Right ventricle myocardium superior (tissue), 1 donor: ENCODE results near the gene PMM2. TPM values are rescaled to one million over a fixed set of nuclear protein-coding genes. Genes with fewer than 3 reads are reported as not detected.

Experiments used
- ATAC-seq: fragments of 200-7000 bp; cut with Tn5 transposase; one replicate; pipeline ENCODE4 v1.9.1; 2020; ENCODE audit warnings: mild to moderate bottlenecking; ENCODE audit not compliant: poor library complexity
- DNase-seq: peaks from one replicate; pipeline ENCODE4 v3.0.0-alpha.2; 2020
- intact Hi-C: fragments of 100-400 bp; cut with DNase I; formaldehyde crosslinking; loops from one replicate; pipeline ENCODE4 v1.11.2; 2022
- total RNA-seq: library from RNA; stranded (reverse); fragmentation: NEBNext Ultra II Directional; extraction: Animal tissue kit (Norgen Biotek cat#: 25700); gene quantifications from one replicate; pipeline ENCODE4 v1.2.1, GENCODE V29; 2021
- donor health status: DM: no; HTN: yes; CAD: no; lungs with severe emphysema.

The PMM2 gene
- total RNA-seq, 1 donor from 2014 or later = 14.9 TPM

DNA sequence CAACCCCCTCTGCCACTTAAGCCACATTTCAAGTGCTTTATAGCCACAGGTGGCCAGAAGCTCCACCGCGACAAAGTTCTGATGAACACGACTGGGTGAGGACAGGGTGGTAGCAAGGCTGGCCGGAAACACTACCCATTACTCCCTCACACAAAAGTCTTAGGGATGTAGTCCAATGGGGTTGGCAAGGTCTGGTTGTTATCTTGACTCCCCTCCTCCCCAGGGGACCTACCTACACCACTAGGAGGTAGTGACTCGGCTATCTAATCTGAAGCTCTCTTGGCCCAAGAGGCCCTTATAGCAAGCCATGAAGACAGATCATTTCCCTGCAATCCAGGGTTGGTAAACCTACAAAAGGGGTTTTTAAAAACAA, 92.9 kb downstream of the PMM2 start:
- DNase-seq (no peak), ATAC-seq (no peak)
- intact Hi-C loops = loop anchor here (10.0 kb wide), 1 partner anchor 124 kb away; no protein-coding TSS in a partner anchor

DNA sequence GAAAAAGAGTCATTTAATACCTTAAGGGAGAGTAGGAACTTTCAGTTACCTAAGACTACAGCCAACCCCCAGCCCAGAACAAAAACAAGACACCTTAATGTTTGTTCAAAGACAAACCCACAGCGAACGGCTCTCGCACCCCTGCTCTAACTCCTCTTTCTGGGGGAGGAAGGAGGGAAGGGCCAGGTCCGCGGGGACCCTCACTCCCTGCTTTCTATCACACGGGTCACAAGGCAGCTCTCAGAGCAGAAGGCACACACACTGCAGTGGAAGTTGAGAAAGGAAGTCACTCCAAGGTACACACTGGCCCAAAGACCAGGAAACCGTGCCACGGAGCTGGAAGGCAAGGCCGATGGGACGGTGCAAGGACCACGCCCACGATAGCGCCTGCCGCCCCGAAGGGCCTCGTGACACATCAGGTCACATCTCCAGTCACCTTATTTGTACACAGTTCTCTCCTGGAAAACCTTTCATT, 94.5 kb downstream of the PMM2 start:
- DNase-seq (no peak), ATAC-seq (no peak)
- intact Hi-C loops = loop anchor here (10.0 kb wide), 1 partner anchor 123 kb away; no protein-coding TSS in a partner anchor

GRCh38 chr16:8893426-8893825, 95.8 kb downstream of the PMM2 start:
- DNase-seq (no peak), ATAC-seq (no peak)
- intact Hi-C loops = loop anchor here (10.0 kb wide), 1 partner anchor 121 kb away; no protein-coding TSS in a partner anchor

GRCh38 chr16:8893976-8894690, 96.5 kb downstream of the PMM2 start:
- intact Hi-C loops = loop anchor here (10.0 kb wide), 1 partner anchor 121 kb away; no protein-coding TSS in a partner anchor
- ATAC-seq (no peak), DNase-seq (no peak)

DNA sequence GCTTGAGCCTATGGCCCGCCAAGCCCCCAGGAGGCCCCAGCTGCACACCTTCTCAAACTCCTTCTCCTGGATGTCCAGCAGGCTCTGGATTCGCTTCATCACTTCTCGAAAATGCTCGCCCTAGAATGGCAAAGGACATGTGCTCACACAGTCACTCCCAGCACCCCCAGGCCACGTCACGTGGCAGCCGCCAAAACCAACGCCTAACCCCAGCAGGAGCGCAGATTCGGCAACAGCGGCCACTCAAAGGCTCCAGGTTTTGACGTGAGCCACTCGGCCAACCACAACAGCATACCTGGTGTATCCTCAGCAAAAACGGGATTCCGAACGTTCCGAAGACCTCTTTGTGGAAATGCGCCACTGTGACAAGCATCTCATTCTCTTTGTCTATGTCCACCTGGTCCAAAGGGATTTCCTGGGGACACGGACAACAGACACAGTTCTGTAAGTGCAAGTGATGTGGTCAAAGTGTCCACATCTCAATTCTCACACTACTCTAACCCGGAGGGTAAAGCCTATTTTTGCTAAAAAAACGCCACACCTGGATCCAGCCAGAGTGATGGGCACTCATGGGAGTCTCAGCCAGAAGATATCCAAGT, 97.2 kb downstream of the PMM2 start:
- DNase-seq = no peak
- ATAC-seq = no peak
- intact Hi-C loops = loop anchor here (10.0 kb wide), 1 partner anchor 120 kb away; no protein-coding TSS in a partner anchor

DNA sequence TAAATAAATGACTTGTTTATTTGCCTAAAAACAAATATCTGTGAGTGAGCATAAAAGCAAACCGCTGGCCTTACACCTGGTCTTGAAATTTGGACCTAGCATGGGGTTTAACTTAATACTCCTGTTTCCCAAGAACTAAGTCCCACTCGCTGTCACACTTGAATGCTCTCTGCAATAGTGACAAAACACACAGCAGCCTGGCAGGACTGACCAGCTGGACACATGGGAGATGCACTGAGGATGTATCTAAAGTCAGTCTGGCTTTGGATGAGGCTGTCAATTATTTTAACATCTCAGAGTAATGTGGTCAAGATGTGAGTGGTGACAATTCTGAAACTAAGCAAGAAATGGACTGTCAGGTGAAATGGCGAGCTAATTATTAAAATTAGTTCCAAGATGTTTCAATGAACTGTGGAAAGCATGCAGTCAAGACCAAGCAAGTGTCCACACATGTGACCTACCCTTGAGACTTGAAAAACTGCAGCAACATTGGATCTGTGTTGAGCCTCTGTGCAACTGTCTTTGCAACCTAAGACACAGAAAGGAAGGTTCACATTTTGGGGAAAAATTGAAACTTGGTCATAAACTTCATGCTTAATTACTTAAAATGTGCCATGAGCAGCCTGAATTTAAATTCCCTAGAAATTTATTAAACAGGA, 101.2 kb downstream of the PMM2 start:
- no peak for ATAC-seq

More for the DNA sequence above, 101.2 kb downstream of the PMM2 start:
- intact Hi-C loops = loop anchor here (10.0 kb wide), 1 partner anchor 116 kb away; no protein-coding TSS in a partner anchor
- DNase-seq = no peak

Other genes starting within 250 kb of the PMM2 start
- gene TMEM114, start 207.3 kb upstream of the PMM2 start, total RNA-seq = not detected
- gene METTL22, start 176.1 kb upstream of the PMM2 start, total RNA-seq = 21.0 TPM
- 3.4 TPM for gene ABAT, start 123.2 kb upstream of the PMM2 start, total RNA-seq
- 12.7 TPM for gene TMEM186, start 200 bp upstream of the PMM2 start, total RNA-seq
- 26.0 TPM for gene CARHSP1, start 71.2 kb downstream of the PMM2 start, total RNA-seq
- not detected for gene LITAFD, start 84.5 kb downstream of the PMM2 start, total RNA-seq
- gene USP7, start 166.1 kb downstream of the PMM2 start, total RNA-seq = 62.4 TPM